HL-60 (cell line): ENCODE data around the gene KCNAB3.

Experiments
- DNase-seq, 2 experiments: peaks; one replicate each; pipeline ENCODE4 v3.0.0-alpha.2; 2010 to 2020; ENCODE audit warnings: low read depth in 1 of 2, low spot score in 1 of 2
- H3K27ac ChIP-seq: fragments of 250-450 bp; sonication (Bioruptor Pico); replicated peaks from 2 replicates; pipeline ENCODE4 v1.5.1; 2020; ENCODE audit warnings: mild to moderate bottlenecking, moderate library complexity
- H3K27me3 ChIP-seq: fragments of 250-450 bp; sonication (Bioruptor Pico); 2 replicates; pipeline ENCODE4 v1.5.1; 2021; ENCODE audit warnings: mild to moderate bottlenecking, moderate library complexity; ENCODE audit not compliant: insufficient read depth, poor library complexity, severe bottlenecking
- H3K4me3 ChIP-seq: replicated peaks from 2 replicates; pipeline ENCODE4 v1.5.1; 2011; ENCODE audit warnings: mild to moderate bottlenecking, control low read depth, low read length; ENCODE audit not compliant: insufficient read depth
- GABPA ChIP-seq: IDR thresholded peaks from 2 replicates; pipeline ENCODE4 v1.6.1; 2012; ENCODE audit warnings: low read depth
- POLR2AphosphoS5 ChIP-seq: IDR thresholded peaks from 2 replicates; pipeline ENCODE4 v1.6.1; 2012; ENCODE audit warnings: low read depth
- REST ChIP-seq: IDR thresholded peaks from 2 replicates; pipeline ENCODE4 v1.6.1; 2012; ENCODE audit warnings: low read depth; ENCODE audit not compliant: insufficient replicate concordance
- SPI1 ChIP-seq: IDR thresholded peaks from 2 replicates; pipeline ENCODE4 v1.6.1; 2012; ENCODE audit warnings: low read depth, mild to moderate bottlenecking, borderline replicate concordance
- TF ChIP-seq, protein P1 (sequence below): IDR thresholded peaks from one replicate; pipeline ENCODE4 v1.5.1; 2011; ENCODE audit warnings: low read length, control low read depth, inconsistent platforms; ENCODE audit not compliant: insufficient read depth

Gene KCNAB3

GRCh38 chr17:7894866-7895265 lies 34.8 kb downstream of the KCNAB3 start:
- TF ChIP-seq POLR2AphosphoS5 (no peak), GABPA (no peak), REST (no peak), SPI1 (no peak)
- TF ChIP-seq, protein P1, sequence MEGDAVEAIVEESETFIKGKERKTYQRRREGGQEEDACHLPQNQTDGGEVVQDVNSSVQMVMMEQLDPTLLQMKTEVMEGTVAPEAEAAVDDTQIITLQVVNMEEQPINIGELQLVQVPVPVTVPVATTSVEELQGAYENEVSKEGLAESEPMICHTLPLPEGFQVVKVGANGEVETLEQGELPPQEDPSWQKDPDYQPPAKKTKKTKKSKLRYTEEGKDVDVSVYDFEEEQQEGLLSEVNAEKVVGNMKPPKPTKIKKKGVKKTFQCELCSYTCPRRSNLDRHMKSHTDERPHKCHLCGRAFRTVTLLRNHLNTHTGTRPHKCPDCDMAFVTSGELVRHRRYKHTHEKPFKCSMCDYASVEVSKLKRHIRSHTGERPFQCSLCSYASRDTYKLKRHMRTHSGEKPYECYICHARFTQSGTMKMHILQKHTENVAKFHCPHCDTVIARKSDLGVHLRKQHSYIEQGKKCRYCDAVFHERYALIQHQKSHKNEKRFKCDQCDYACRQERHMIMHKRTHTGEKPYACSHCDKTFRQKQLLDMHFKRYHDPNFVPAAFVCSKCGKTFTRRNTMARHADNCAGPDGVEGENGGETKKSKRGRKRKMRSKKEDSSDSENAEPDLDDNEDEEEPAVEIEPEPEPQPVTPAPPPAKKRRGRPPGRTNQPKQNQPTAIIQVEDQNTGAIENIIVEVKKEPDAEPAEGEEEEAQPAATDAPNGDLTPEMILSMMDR: no peak
- Histone ChIP-seq H3K27ac (no peak overlapping the region), H3K27me3 (no peaks in the 10 kb centered on the region), H3K4me3 (no peak overlapping the region)
- no peak for DNase-seq

- Histone ChIP-seq H3K4me3 (no peak overlapping the region), H3K27me3 (no peaks in the 10 kb centered on the region), H3K27ac (no peak overlapping the region)
- DNase-seq: no peak
- TF ChIP-seq GABPA: no peak
- no peak for TF ChIP-seq POLR2AphosphoS5
- TF ChIP-seq REST: no peak
- TF ChIP-seq SPI1: no peak
- TF ChIP-seq, protein P1: no peak
Observed at GRCh38 chr17:7894226-7894625, 35.4 kb downstream of the KCNAB3 start.

DNA sequence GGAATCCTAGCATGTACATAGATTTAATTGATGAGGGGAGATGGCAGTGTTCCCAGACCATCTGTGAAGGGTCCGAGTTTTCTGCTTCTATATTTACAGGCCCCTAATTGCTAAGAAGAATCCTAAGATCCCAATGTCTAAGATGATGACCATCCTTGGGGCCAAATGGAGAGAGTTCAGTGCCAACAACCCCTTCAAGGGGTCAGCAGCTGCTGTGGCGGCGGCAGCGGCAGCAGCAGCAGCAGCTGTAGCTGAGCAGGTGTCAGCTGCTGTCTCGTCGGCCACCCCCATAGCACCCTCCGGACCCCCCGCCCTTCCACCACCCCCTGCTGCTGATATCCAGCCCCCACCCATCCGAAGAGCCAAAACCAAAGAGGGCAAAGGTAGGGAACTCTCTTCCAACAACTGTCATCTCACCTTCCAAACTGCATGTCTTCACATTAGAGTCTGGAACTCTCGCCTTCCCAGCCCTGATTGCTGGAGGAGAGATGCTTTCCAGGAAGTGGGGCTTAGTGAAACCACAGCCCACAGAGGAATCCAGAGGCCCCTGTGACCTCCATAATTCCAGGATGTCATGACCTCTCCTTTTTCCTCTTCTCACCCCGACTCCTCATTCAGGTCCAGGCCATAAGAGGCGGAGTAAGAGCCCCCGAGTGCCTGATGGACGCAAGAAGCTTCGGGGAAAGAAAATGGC lies 36.3 kb downstream of the KCNAB3 start:
- no peak for DNase-seq
- no peak overlapping the region for H3K4me3 ChIP-seq
- no peak overlapping the region for H3K27ac ChIP-seq
- no peaks in the 10 kb centered on the region for H3K27me3 ChIP-seq
- TF ChIP-seq SPI1: no peak
- TF ChIP-seq REST: no peak
- no peak for TF ChIP-seq POLR2AphosphoS5
- no peak for TF ChIP-seq GABPA
- TF ChIP-seq, protein P1: no peak
